WTC11 (cell line): ENCODE data around the gene CALU. TPM values are rescaled to one million over a fixed set of nuclear protein-coding genes. Genes with fewer than 3 reads are reported as not detected.
A peak's percentile ranks its signal among the peaks of the same experiment; 100 is the strongest.

Experiments used
- ATAC-seq: fragments of 200-7000 bp; cut with Tn5 transposase; 2 replicates; pipeline ENCODE4 v1.10.0; 2021; ENCODE audit warnings: mild to moderate bottlenecking, moderate library complexity
- CTCF ChIA-PET: fragments of 300-600 bp; sonication (Branson Sonifier 250); formaldehyde crosslinking; loops from one replicate; lab custom pipeline; 2021; ENCODE audit warnings: antibody characterized with exemption; lab: Charles Lee
- POLR2A ChIA-PET: fragments of 350-600 bp; sonication (Branson Sonifier 250); formaldehyde crosslinking; loops from one replicate; lab custom pipeline; 2021; ENCODE audit warnings: antibody characterized with exemption; lab: Charles Lee
- DNase-seq: peaks from one replicate; pipeline ENCODE4 v3.0.0; 2021; ENCODE audit warnings: low spot score
- H3K27ac Mint-ChIP-seq: 2 replicates; pipeline ENCODE4 v1.8.0; 2021; ENCODE audit warnings: mixed read lengths
- H3K27me3 Mint-ChIP-seq: 2 replicates; pipeline ENCODE4 v1.8.0; 2021; ENCODE audit warnings: low read depth, mild to moderate bottlenecking, moderate library complexity, mixed read lengths
- H3K36me3 Mint-ChIP-seq: 2 replicates; pipeline ENCODE4 v1.8.0; 2021; ENCODE audit warnings: mixed read lengths
- H3K4me1 Mint-ChIP-seq: 2 replicates; pipeline ENCODE4 v1.8.0; 2022; ENCODE audit warnings: mixed read lengths
- H3K4me3 Mint-ChIP-seq: 2 replicates; pipeline ENCODE4 v1.8.0; 2021; ENCODE audit warnings: mild to moderate bottlenecking, moderate library complexity, mixed read lengths
- H3K9me3 Mint-ChIP-seq: 2 replicates; pipeline ENCODE4 v1.8.0; 2021; ENCODE audit warnings: mixed read lengths
- AR ChIP-seq: fragments of 250-450 bp; sonication (Bioruptor Pico); IDR thresholded peaks from 2 replicates; pipeline ENCODE4 v1.9.0; 2021; ENCODE audit warnings: mild to moderate bottlenecking
- ARID4B ChIP-seq: sonication (generic); formaldehyde crosslinking; IDR thresholded peaks from 2 replicates; pipeline ENCODE4 v1.8.0; 2023; ENCODE audit warnings: missing genetic modification reagents, mild to moderate bottlenecking, borderline replicate concordance
- ATF1 ChIP-seq: sonication (generic); formaldehyde crosslinking; IDR thresholded peaks from 2 replicates; pipeline ENCODE4 v1.8.1; 2023; ENCODE audit warnings: mild to moderate bottlenecking, moderate library complexity, missing genetic modification reagents
- ATF6 ChIP-seq: sonication (generic); formaldehyde crosslinking; IDR thresholded peaks from 2 replicates; pipeline ENCODE4 v1.8.1; 2023; ENCODE audit warnings: mild to moderate bottlenecking, missing genetic modification reagents
- E2F1 ChIP-seq: sonication (generic); formaldehyde crosslinking; IDR thresholded peaks from 2 replicates; pipeline ENCODE4 v1.8.0; 2022; ENCODE audit warnings: mild to moderate bottlenecking, missing genetic modification reagents
- ELF4 ChIP-seq: sonication (generic); formaldehyde crosslinking; IDR thresholded peaks from 2 replicates; pipeline ENCODE4 v1.8.1; 2022; ENCODE audit warnings: low read depth, mild to moderate bottlenecking, moderate library complexity, missing genetic modification reagents
- FOXJ3 ChIP-seq: sonication (generic); formaldehyde crosslinking; IDR thresholded peaks from 2 replicates; pipeline ENCODE4 v1.9.0; 2021; ENCODE audit warnings: missing genetic modification reagents, mild to moderate bottlenecking, borderline replicate concordance
- FOXK1 ChIP-seq: sonication (generic); formaldehyde crosslinking; IDR thresholded peaks from 2 replicates; pipeline ENCODE4 v1.8.0; 2022; ENCODE audit warnings: mild to moderate bottlenecking, moderate library complexity, missing genetic modification reagents
- GABPB1 ChIP-seq: sonication (generic); formaldehyde crosslinking; IDR thresholded peaks from 2 replicates; pipeline ENCODE4 v1.8.1; 2023; ENCODE audit warnings: mild to moderate bottlenecking, missing genetic modification reagents
- GTF2I ChIP-seq: fragments of 250-450 bp; sonication (Bioruptor Pico); conservative IDR thresholded peaks from 2 replicates; pipeline ENCODE4 v1.4.0; 2021; ENCODE audit warnings: mild to moderate bottlenecking
- JUN ChIP-seq: sonication (generic); formaldehyde crosslinking; IDR thresholded peaks from 2 replicates; pipeline ENCODE4 v1.8.0; 2023; ENCODE audit warnings: mild to moderate bottlenecking, missing genetic modification reagents
- NR1H2 ChIP-seq: sonication (generic); formaldehyde crosslinking; IDR thresholded peaks from 2 replicates; pipeline ENCODE4 v1.9.0; 2021; ENCODE audit warnings: mild to moderate bottlenecking, moderate library complexity, missing genetic modification reagents
- PRRX2 ChIP-seq: fragments of 250-450 bp; sonication (Bioruptor Pico); IDR thresholded peaks from 2 replicates; pipeline ENCODE4 v1.8.0; 2021; ENCODE audit warnings: mild to moderate bottlenecking
- RORB ChIP-seq: fragments of 250-450 bp; sonication (Bioruptor Pico); IDR thresholded peaks from 2 replicates; pipeline ENCODE4 v1.9.0; 2021; ENCODE audit warnings: mild to moderate bottlenecking
- SMAD3 ChIP-seq: sonication (generic); formaldehyde crosslinking; IDR thresholded peaks from 2 replicates; pipeline ENCODE4 v1.8.0; 2022; ENCODE audit warnings: missing genetic modification reagents, mild to moderate bottlenecking, borderline replicate concordance
- SMAD4 ChIP-seq: sonication (generic); formaldehyde crosslinking; IDR thresholded peaks from 2 replicates; pipeline ENCODE4 v1.8.0; 2022; ENCODE audit warnings: mild to moderate bottlenecking, missing genetic modification reagents
- TEAD1 ChIP-seq: sonication (generic); formaldehyde crosslinking; IDR thresholded peaks from 2 replicates; pipeline ENCODE4 v1.8.0; 2022; ENCODE audit warnings: mild to moderate bottlenecking, missing genetic modification reagents
- ZBTB21 ChIP-seq: sonication (generic); formaldehyde crosslinking; IDR thresholded peaks from 2 replicates; pipeline ENCODE4 v1.8.1; 2023; ENCODE audit warnings: mild to moderate bottlenecking, missing genetic modification reagents, borderline replicate concordance
- ZNF232 ChIP-seq: sonication (generic); formaldehyde crosslinking; IDR thresholded peaks from 2 replicates; pipeline ENCODE4 v1.8.0; 2022; ENCODE audit warnings: mild to moderate bottlenecking, missing genetic modification reagents
- ZNF263 ChIP-seq: sonication (generic); formaldehyde crosslinking; IDR thresholded peaks from 2 replicates; pipeline ENCODE4 v1.8.1; 2022; ENCODE audit warnings: low read depth, mild to moderate bottlenecking, moderate library complexity, missing genetic modification reagents
- ZNF512 ChIP-seq: sonication (generic); formaldehyde crosslinking; IDR thresholded peaks from 2 replicates; pipeline ENCODE4 v1.8.1; 2022; ENCODE audit warnings: missing genetic modification reagents, borderline replicate concordance
- total RNA-seq: library from RNA; stranded (reverse); gene quantifications from 3 replicates; pipeline ENCODE4 v1.2.3, GENCODE V29; 2021

Gene CALU
- total RNA-seq, 1 experiment from 2014 or later, result 150 TPM

- Mint-ChIP-seq H3K36me3 (peaks cover 37% of the 10 kb centered on the region), H3K9me3 (no peaks in the 10 kb centered on the region), H3K27me3 (no peaks in the 10 kb centered on the region), H3K4me3 (no peak overlapping the region), H3K4me1 (peaks cover 8% of the 10 kb centered on the region), H3K27ac (peak overlapping the region; percentile 49; the same call in 1 of the 2 replicates)
- DNase-seq (no peak), ATAC-seq (no peak)
- TF ChIP-seq ZBTB21 (CRISPR knock-in tag), result no peak
- TF ChIP-seq ZNF512 (CRISPR knock-in tag), result no peak
- no peak for TF ChIP-seq ELF4
- no peak for TF ChIP-seq PRRX2 (CRISPR knock-in tag)
- TF ChIP-seq GABPB1 (CRISPR knock-in tag), result no peak
- ChIA-PET CTCF (no interaction called here), POLR2A (interaction anchor here (1.4 kb wide), 1 partner anchor 13 kb away, joined by 3 read pairs; no protein-coding TSS in a partner anchor)
Observed at GRCh38 chr7:128805225-128805624, 66.1 kb downstream of the CALU start.

- H3K4me3 Mint-ChIP-seq, result no peak overlapping the region
- H3K27me3 Mint-ChIP-seq, result no peaks in the 10 kb centered on the region
- ATAC-seq (no peak), DNase-seq (no peak)
- peaks cover 32% of the 10 kb centered on the region for H3K36me3 Mint-ChIP-seq
- TF ChIP-seq ZNF232 (no peak), GTF2I (CRISPR knock-in tag) (no peak), ATF1 (no peak), ZNF263 (CRISPR knock-in tag) (no peak), SMAD4 (no peak), JUN (CRISPR knock-in tag) (no peak), ATF6 (CRISPR knock-in tag) (no peak), SMAD3 (CRISPR knock-in tag) (no peak)
- no peak overlapping the region for H3K27ac Mint-ChIP-seq
- H3K4me1 Mint-ChIP-seq, result peaks cover 8% of the 10 kb centered on the region
- POLR2A ChIA-PET, result no interaction called here
- H3K9me3 Mint-ChIP-seq, result no peaks in the 10 kb centered on the region
- CTCF ChIA-PET, result interaction anchor here (1.2 kb wide), 1 partner anchor 198 kb away, joined by 4 read pairs; no protein-coding TSS in a partner anchor
Observed at GRCh38 chr7:128807191-128807590, 68.0 kb downstream of the CALU start.

- no peak for DNase-seq
- Mint-ChIP-seq H3K4me3 (no peak overlapping the region), H3K9me3 (no peaks in the 10 kb centered on the region), H3K36me3 (peaks cover 32% of the 10 kb centered on the region), H3K27ac (no peak overlapping the region), H3K4me1 (peaks cover 4% of the 10 kb centered on the region; the same call in 1 of the 2 replicates), H3K27me3 (no peaks in the 10 kb centered on the region)
- CTCF ChIA-PET, result interaction anchor here (0.7 kb wide), 2 partner anchors 33 to 71 kb away, joined by 3 read pairs; no protein-coding TSS in a partner anchor
- no peak for ATAC-seq
- POLR2A ChIA-PET, result no interaction called here
- TF ChIP-seq NR1H2 (CRISPR knock-in tag), result no peak
- no peak for TF ChIP-seq ATF1
- no peak for TF ChIP-seq TEAD1 (CRISPR knock-in tag)
- no peak for TF ChIP-seq AR (CRISPR knock-in tag)
- no peak for TF ChIP-seq ARID4B (CRISPR knock-in tag)
- no peak for TF ChIP-seq FOXK1 (CRISPR knock-in tag)
- no peak for TF ChIP-seq RORB (CRISPR knock-in tag)
- no peak for TF ChIP-seq FOXJ3 (CRISPR knock-in tag)
- TF ChIP-seq E2F1 (CRISPR knock-in tag), result no peak
Observed at GRCh38 chr7:128809363-128809762, 70.2 kb downstream of the CALU start.
